22Rv1 (cell line): ENCODE measurements around the gene CYP27C1.

Experiments used
- CTCF ChIP-seq: fragments of 450-650 bp; IDR thresholded peaks from 2 replicates; pipeline ENCODE4 v1.5.1; 2017; ENCODE audit warnings: mild to moderate bottlenecking
- ZFX ChIP-seq: fragments of 450-650 bp; IDR thresholded peaks from 2 replicates; pipeline ENCODE4 v1.6.1; 2017; ENCODE audit warnings: antibody characterized with exemption, borderline replicate concordance

DNA sequence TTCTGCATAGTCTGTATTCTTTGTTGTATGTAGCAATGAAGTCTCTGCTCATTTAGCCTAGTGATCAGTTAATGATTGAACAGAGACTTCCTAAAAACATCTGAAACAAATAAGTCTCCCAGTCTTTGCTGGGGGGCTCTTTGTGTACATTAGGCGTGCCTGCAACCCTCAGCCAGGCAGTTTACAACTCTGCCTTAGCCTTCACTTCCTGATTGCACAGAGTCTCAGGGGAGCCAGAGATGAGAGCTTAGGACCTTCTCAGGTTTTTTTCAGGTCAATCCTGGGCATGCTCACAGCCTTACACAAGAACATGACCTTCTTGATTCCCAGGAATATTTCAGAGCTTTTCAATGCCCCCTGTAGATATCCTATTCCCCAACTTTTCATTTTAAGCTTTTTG lies 69.1 kb downstream of the CYP27C1 start:
- TF ChIP-seq CTCF, result no peak
- TF ChIP-seq ZFX, result no peak
